SK-N-SH (cell line): ENCODE data around the gene MAPT. TPM values are rescaled to one million over a fixed set of nuclear protein-coding genes. Genes with fewer than 3 reads are reported as not detected.

ENCODE experiments used
- CTCF ChIA-PET: fragments of 300-600, 350-600 bp; formaldehyde crosslinking; extraction: SDS; loops from one replicate; lab custom pipeline; 2021; lab: Yijun Ruan, JAX
- POLR2A ChIA-PET: fragments of 350-600 bp; sonication (Branson Sonifier 250); formaldehyde crosslinking; extraction: SDS; loops from one replicate; lab custom pipeline; 2020; ENCODE audit warnings: antibody characterized with exemption, inconsistent platforms; lab: Yijun Ruan, JAX
- DNase-seq: peaks from one replicate; pipeline ENCODE4 v3.0.0; 2012
- H2AFZ ChIP-seq: fragments of 200-600 bp; sonication (generic); 2 replicates; pipeline ENCODE4 v1.8.1; 2016; ENCODE audit warnings: antibody characterized with exemption, mild to moderate bottlenecking, low read depth
- H3F3A ChIP-seq: fragments of 200-600 bp; sonication (generic); replicated peaks from 2 replicates; pipeline ENCODE3; 2016; ENCODE audit warnings: antibody characterized with exemption, mild to moderate bottlenecking; ENCODE audit not compliant: insufficient read depth
- H3K27ac ChIP-seq, 2 experiments: fragments of 200-500 bp in 1 of 2; fragments of 200-600 bp in 1 of 2; sonication (Bioruptor generic) in 1 of 2; sonication (generic), shearing (Covaris generic) in 1 of 2; 2 replicates each; pipeline versions ENCODE4 v1.5.1 to v1.6.1; 2014 to 2016; ENCODE audit warnings: low read depth in 2 of 2, inconsistent platforms in 1 of 2, low read length in 1 of 2, mild to moderate bottlenecking in 1 of 2, mixed read lengths in 1 of 2
- H3K27me3 ChIP-seq: fragments of 200-600 bp; sonication (generic), shearing (Covaris generic); 2 replicates; pipeline ENCODE4 v1.6.1; 2016; ENCODE audit warnings: mixed run types; ENCODE audit not compliant: insufficient read depth
- H3K36me3 ChIP-seq, 2 experiments: fragments of 200-500 bp in 1 of 2; fragments of 200-600 bp in 1 of 2; sonication (Bioruptor generic) in 1 of 2; sonication (generic) in 1 of 2; replicated peaks in 1 of 2; 2 replicates each; pipeline versions ENCODE3 to v1.5.1; 2014 to 2016; ENCODE audit warnings: low read length in 1 of 2, mild to moderate bottlenecking in 1 of 2; ENCODE audit not compliant: insufficient read depth in 2 of 2, control insufficient read depth in 1 of 2
- H3K4me1 ChIP-seq, 2 experiments: fragments of 200-500 bp in 1 of 2; fragments of 200-600 bp in 1 of 2; sonication (Bioruptor generic) in 1 of 2; sonication (generic), shearing (Covaris generic) in 1 of 2; 2 replicates each; pipeline versions ENCODE4 v1.5.1 to v1.6.1; 2014 to 2016; ENCODE audit warnings: low read depth in 1 of 2, low read length in 1 of 2, mixed run types in 1 of 2; ENCODE audit not compliant: insufficient read depth in 2 of 2, control insufficient read depth in 1 of 2
- H3K4me2 ChIP-seq: fragments of 200-600 bp; sonication (generic), shearing (Covaris generic); 2 replicates; pipeline ENCODE4 v1.6.1; 2017; ENCODE audit warnings: mixed run types
- H3K4me3 ChIP-seq, 2 experiments: fragments of 200-500 bp in 1 of 2; fragments of 200-600 bp in 1 of 2; sonication (Bioruptor generic) in 1 of 2; sonication (generic), shearing (Covaris generic) in 1 of 2; 2 replicates each; pipeline versions ENCODE4 v1.5.1 to v1.8.1; 2014 to 2016; ENCODE audit warnings: low read depth in 2 of 2, inconsistent platforms in 1 of 2, low read length in 1 of 2, mild to moderate bottlenecking in 1 of 2, mixed read lengths in 1 of 2, moderate library complexity in 1 of 2
- H3K79me2 ChIP-seq: fragments of 200-600 bp; sonication (generic); 2 replicates; pipeline ENCODE4 v1.8.1; 2017; ENCODE audit warnings: mild to moderate bottlenecking; ENCODE audit not compliant: insufficient read depth
- H3K9ac ChIP-seq: fragments of 200-600 bp; sonication (generic); 2 replicates; pipeline ENCODE4 v1.6.1; 2017; ENCODE audit warnings: mixed run types
- H3K9me2 ChIP-seq: fragments of 200-600 bp; sonication (generic); 2 replicates; pipeline ENCODE4 v1.6.1; 2017; ENCODE audit warnings: mixed run types
- H3K9me3 ChIP-seq: fragments of 200-600 bp; sonication (generic); 2 replicates; pipeline ENCODE4 v1.6.1; 2017; ENCODE audit warnings: mixed run types, mild to moderate bottlenecking, moderate library complexity
- H4K20me1 ChIP-seq: fragments of 200-600 bp; sonication (generic); 2 replicates; pipeline ENCODE4 v1.6.1; 2017; ENCODE audit warnings: mild to moderate bottlenecking, mixed run types; ENCODE audit not compliant: insufficient read depth
- ELF1 ChIP-seq: IDR thresholded peaks from 2 replicates; pipeline ENCODE4 v1.4.0; 2012
- EZH2phosphoT487 ChIP-seq: fragments of 200-600 bp; sonication (generic); IDR thresholded peaks from 2 replicates; pipeline ENCODE4 v1.6.1; 2017; ENCODE audit warnings: low read depth, mixed run types, mild to moderate bottlenecking, antibody characterized with exemption, moderate library complexity, borderline replicate concordance
- FOSL2 ChIP-seq: IDR thresholded peaks from 2 replicates; pipeline ENCODE4 v1.4.0; 2012; ENCODE audit warnings: low read depth, mild to moderate bottlenecking, moderate library complexity, borderline replicate concordance
- GABPA ChIP-seq: IDR thresholded peaks from 2 replicates; pipeline ENCODE4 v1.4.0; 2012; ENCODE audit warnings: low read depth, mild to moderate bottlenecking
- JUND ChIP-seq: IDR thresholded peaks from 2 replicates; pipeline ENCODE4 v1.4.0; 2012
- MEF2A ChIP-seq: IDR thresholded peaks from 2 replicates; pipeline ENCODE4 v1.4.0; 2012; ENCODE audit warnings: low read depth, borderline replicate concordance
- MXI1 ChIP-seq: IDR thresholded peaks from 2 replicates; pipeline ENCODE4 v1.6.1; 2012; ENCODE audit warnings: mild to moderate bottlenecking, low read depth, low read length, improper control_type of control experiment
- NFIC ChIP-seq: IDR thresholded peaks from 2 replicates; pipeline ENCODE4 v1.4.0; 2012; ENCODE audit warnings: borderline replicate concordance
- NRF1 ChIP-seq: IDR thresholded peaks from 2 replicates; pipeline ENCODE4 v1.6.1; 2012; ENCODE audit warnings: low read depth, mild to moderate bottlenecking, low read length
- RAD21 ChIP-seq: IDR thresholded peaks from 2 replicates; pipeline ENCODE4 v1.6.1; 2012; ENCODE audit warnings: mild to moderate bottlenecking, low read length
- RCOR1 ChIP-seq: fragments of 150-350 bp; IDR thresholded peaks from 2 replicates; pipeline ENCODE4 v1.6.1; 2017; ENCODE audit warnings: antibody characterized with exemption, low read length
- RFX5 ChIP-seq: IDR thresholded peaks from 2 replicates; pipeline ENCODE4 v1.6.1; 2012; ENCODE audit warnings: mild to moderate bottlenecking, improper control_type of control experiment, low read length
- SIN3A ChIP-seq: IDR thresholded peaks from 2 replicates; pipeline ENCODE4 v1.6.1; 2012; ENCODE audit warnings: low read depth, mild to moderate bottlenecking, low read length, moderate library complexity, borderline replicate concordance
- SMC3 ChIP-seq: IDR thresholded peaks from 2 replicates; pipeline ENCODE4 v1.6.1; 2012; ENCODE audit warnings: low read depth, low read length, improper control_type of control experiment
- TAF1 ChIP-seq: IDR thresholded peaks from 2 replicates; pipeline ENCODE4 v1.6.1; 2012; ENCODE audit warnings: low read depth, mild to moderate bottlenecking, low read length, moderate library complexity, borderline replicate concordance
- YY1 ChIP-seq: IDR thresholded peaks from 2 replicates; pipeline ENCODE4 v1.4.0; 2012; ENCODE audit warnings: low read depth, mild to moderate bottlenecking
- WGBS: methylation state at CpG from one replicate; pipeline ENCODE4 v1.1.6; 2017; ENCODE audit warnings: low lambda C conversion rate; 5-methylcytosine and 5-hydroxymethylcytosine counted together
- polyA plus RNA-seq, 3 experiments: library from polyadenylated mRNA; depleted of rRNA; stranded (reverse); fragments of >200 nt; gene quantifications; 2 replicates each; pipeline ENCODE4 v1.2.3, GENCODE V29; 2012
- TF ChIP-seq, protein P1 (sequence below): IDR thresholded peaks from 2 replicates; pipeline ENCODE4 v1.4.0; 2012; ENCODE audit warnings: low read depth
- TF ChIP-seq, protein P2 (sequence below): IDR thresholded peaks from 2 replicates; pipeline ENCODE4 v1.4.0; 2012; ENCODE audit warnings: low read depth, borderline replicate concordance
- TF ChIP-seq, protein P3 (sequence below): fragments of 200-600 bp; sonication (generic); IDR thresholded peaks from 2 replicates; pipeline ENCODE4 v1.6.1; 2017; ENCODE audit warnings: antibody characterized with exemption, mild to moderate bottlenecking, moderate library complexity
- TF ChIP-seq, protein P4 (sequence below): IDR thresholded peaks from 2 replicates; pipeline ENCODE4; 2012

MAPT gene
- polyA plus RNA-seq, 1 of the 3 experiments (the other 2 are of a cell fraction): 0.74 TPM

DNA sequence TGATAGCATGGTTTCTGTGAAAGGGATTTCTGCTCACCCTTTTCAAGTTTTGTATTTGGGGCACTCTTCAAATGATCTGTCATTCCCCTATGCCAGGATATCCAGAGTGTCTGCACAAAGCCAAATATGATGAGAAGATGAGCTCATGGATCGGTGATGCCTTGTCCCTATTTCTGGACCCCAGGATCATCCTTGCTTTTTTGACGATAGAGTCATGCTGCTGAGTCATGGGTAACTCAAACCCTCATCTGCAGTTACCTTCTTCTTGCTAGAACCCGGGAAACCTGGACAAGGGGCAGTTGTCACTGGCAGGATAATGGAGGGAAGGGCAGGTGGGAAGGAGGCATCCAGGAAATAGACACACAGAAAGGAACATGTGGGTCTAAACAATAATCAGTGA lies 17.8 kb upstream of the MAPT start:
- Histone ChIP-seq H3K79me2 (no peaks in the 10 kb centered on the region), H2AFZ (no peak overlapping the region), H3K9me2 (no peaks in the 10 kb centered on the region), H3F3A (no peaks in the 10 kb centered on the region), H3K9ac (no peak overlapping the region), H3K36me3 (no peaks in the 10 kb centered on the region), H3K9me3 (no peaks in the 10 kb centered on the region), H3K27ac (no peak overlapping the region), H3K4me3 (no peak overlapping the region)
- POLR2A ChIA-PET: interaction anchor here (0.5 kb wide), 1 partner anchor 308 kb away, joined by 3 read pairs; no protein-coding TSS in a partner anchor
- no peak for DNase-seq
- TF ChIP-seq SIN3A (no peak), RAD21 (no peak), MXI1 (no peak), GABPA (no peak), TAF1 (no peak), FOSL2 (no peak), RFX5 (no peak), NFIC (no peak)
- TF ChIP-seq, protein P1, sequence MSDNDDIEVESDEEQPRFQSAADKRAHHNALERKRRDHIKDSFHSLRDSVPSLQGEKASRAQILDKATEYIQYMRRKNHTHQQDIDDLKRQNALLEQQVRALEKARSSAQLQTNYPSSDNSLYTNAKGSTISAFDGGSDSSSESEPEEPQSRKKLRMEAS: no peak
- TF ChIP-seq, protein P2, sequence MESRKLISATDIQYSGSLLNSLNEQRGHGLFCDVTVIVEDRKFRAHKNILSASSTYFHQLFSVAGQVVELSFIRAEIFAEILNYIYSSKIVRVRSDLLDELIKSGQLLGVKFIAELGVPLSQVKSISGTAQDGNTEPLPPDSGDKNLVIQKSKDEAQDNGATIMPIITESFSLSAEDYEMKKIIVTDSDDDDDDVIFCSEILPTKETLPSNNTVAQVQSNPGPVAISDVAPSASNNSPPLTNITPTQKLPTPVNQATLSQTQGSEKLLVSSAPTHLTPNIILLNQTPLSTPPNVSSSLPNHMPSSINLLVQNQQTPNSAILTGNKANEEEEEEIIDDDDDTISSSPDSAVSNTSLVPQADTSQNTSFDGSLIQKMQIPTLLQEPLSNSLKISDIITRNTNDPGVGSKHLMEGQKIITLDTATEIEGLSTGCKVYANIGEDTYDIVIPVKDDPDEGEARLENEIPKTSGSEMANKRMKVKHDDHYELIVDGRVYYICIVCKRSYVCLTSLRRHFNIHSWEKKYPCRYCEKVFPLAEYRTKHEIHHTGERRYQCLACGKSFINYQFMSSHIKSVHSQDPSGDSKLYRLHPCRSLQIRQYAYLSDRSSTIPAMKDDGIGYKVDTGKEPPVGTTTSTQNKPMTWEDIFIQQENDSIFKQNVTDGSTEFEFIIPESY: no peak
- TF ChIP-seq, all 33 proteins: peak for 0
- CTCF ChIA-PET: interaction anchor here (1.1 to 2.6 kb wide), 6 partner anchors 8 to 25 kb away, joined by 3 to 13 read pairs (median 4); partner anchors contain the start of gene MAPT
- WGBS: 62% methylated on average over 3 of the region's 3 CpGs
- Histone ChIP-seq H4K20me1 (no peaks in the 10 kb centered on the region), H3K27me3 (peaks cover 53% of the 10 kb centered on the region), H3K4me2 (no peak overlapping the region), H3K4me1 (peaks cover 0 to 6% of the 10 kb centered on the region in 2 experiments; a peak in 2 of 4 replicates)

DNA sequence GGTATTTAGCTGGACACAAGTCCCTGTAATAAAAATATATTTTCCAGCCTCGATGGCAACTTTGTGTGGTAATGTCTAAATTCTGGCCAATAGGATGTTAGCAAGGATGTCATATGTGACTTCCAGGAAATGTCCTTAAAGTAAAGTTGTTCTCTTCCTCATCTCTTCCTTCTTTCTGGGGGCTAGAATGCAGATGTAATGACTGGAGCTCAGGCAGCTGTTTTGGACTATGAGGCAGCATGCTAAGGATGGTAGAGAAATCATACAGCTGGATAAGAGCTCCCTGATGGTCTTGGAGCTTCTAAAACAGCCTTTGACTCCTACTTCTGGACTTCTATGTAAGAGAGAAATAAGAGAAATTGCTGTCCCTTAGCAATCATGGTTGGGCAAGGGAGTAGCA lies 16.9 kb upstream of the MAPT start:
- H3K79me2 ChIP-seq: no peaks in the 10 kb centered on the region
- CTCF ChIA-PET: interaction anchor here (0.8 to 2.6 kb wide), 6 partner anchors 16 to 237 kb away, joined by 3 to 13 read pairs (median 4); partner anchors contain the start of gene MAPT
- TF ChIP-seq NRF1 (no peak), MEF2A (no peak), YY1 (no peak), NFIC (no peak), ELF1 (no peak), SIN3A (no peak), RCOR1 (no peak), JUND (no peak), EZH2phosphoT487 (no peak), RAD21 (no peak), MXI1 (no peak), SMC3 (no peak)
- TF ChIP-seq, protein P1: no peak
- TF ChIP-seq, protein P2: no peak
- TF ChIP-seq, protein P3, sequence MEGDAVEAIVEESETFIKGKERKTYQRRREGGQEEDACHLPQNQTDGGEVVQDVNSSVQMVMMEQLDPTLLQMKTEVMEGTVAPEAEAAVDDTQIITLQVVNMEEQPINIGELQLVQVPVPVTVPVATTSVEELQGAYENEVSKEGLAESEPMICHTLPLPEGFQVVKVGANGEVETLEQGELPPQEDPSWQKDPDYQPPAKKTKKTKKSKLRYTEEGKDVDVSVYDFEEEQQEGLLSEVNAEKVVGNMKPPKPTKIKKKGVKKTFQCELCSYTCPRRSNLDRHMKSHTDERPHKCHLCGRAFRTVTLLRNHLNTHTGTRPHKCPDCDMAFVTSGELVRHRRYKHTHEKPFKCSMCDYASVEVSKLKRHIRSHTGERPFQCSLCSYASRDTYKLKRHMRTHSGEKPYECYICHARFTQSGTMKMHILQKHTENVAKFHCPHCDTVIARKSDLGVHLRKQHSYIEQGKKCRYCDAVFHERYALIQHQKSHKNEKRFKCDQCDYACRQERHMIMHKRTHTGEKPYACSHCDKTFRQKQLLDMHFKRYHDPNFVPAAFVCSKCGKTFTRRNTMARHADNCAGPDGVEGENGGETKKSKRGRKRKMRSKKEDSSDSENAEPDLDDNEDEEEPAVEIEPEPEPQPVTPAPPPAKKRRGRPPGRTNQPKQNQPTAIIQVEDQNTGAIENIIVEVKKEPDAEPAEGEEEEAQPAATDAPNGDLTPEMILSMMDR: no peak
- TF ChIP-seq, protein P4, sequence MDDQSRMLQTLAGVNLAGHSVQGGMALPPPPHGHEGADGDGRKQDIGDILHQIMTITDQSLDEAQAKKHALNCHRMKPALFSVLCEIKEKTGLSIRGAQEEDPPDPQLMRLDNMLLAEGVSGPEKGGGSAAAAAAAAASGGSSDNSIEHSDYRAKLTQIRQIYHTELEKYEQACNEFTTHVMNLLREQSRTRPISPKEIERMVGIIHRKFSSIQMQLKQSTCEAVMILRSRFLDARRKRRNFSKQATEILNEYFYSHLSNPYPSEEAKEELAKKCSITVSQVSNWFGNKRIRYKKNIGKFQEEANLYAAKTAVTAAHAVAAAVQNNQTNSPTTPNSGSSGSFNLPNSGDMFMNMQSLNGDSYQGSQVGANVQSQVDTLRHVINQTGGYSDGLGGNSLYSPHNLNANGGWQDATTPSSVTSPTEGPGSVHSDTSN: no peak

More for the DNA sequence above, 16.9 kb upstream of the MAPT start:
- POLR2A ChIA-PET: no interaction called here
- Histone ChIP-seq H3K27ac (no peak overlapping the region), H3K9me3 (no peaks in the 10 kb centered on the region), H3K36me3 (no peaks in the 10 kb centered on the region), H3K9ac (no peak overlapping the region), H4K20me1 (no peaks in the 10 kb centered on the region), H3F3A (no peaks in the 10 kb centered on the region), H3K4me2 (no peak overlapping the region), H3K27me3 (peaks cover 45% of the 10 kb centered on the region), H3K4me3 (no peak overlapping the region), H2AFZ (no peak overlapping the region), H3K9me2 (no peaks in the 10 kb centered on the region), H3K4me1 (peaks cover 0 to 6% of the 10 kb centered on the region in 2 experiments; a peak in 2 of 4 replicates)
- no peak for DNase-seq
- 9% methylated on average over 1 of the region's 1 CpG for WGBS
